Activated T-cell treated with anti-CD3 and anti-CD28 coated beads for 4 hours (primary cell): ENCODE results near the gene KIFC3.

Experiments used
- DNase-seq: peaks from one replicate; pipeline ENCODE4 v3.0.0-alpha.2; 2020

Gene KIFC3

DNA sequence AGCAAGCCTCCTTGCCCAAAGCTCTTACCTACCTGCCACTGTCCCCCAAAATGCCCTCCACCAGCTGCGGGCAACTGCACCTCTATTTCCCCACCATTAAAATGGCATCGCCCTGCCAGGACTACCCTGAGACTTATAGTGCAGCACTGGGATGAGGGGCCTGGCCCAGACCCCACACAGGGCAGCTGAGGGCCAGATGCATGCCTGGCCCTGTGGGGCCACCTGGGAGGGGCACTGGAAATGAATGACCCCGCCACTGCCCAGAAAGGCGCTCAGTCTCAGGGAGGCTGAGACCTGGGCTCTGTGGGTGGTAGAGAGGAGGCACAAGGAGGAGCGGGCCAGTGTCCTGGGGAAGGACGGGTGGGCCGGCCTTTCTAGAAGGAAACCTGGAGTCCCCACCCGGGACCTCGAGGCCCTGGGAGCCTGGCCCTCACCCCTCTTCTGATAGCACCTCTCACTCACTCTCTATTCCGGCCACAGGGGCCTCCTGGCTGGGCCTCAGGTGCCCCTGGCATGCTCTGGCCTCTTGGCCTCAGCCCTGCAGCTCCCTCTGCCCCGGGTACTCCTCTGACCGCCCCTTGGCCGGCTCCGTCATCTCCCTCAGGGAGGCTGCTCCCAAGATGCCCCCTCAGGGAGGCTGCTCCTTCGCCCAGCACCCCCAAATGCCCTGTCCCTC is 39.8 kb downstream of the KIFC3 start:
- no peak for DNase-seq

DNA sequence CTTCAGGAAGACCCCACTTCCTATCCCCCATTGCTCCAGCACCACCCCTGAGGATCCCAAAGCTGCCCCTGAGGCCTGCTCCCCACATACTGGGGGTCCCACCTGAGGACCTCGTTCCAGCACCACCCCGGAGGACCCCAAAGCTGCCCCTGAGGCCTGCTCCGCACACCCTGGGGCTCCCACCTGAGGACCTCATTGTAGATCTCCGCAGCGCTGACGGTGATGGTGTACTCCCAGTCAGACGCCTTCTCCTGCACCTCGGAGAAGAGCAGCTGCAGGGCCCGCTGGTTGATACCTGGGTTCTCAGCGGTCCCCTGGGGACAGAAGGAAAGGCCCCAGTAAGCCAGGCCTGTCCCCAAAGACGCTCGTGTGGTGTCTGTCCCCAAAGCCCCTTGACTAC is 40.3 kb downstream of the KIFC3 start:
- DNase-seq: no peak

DNA sequence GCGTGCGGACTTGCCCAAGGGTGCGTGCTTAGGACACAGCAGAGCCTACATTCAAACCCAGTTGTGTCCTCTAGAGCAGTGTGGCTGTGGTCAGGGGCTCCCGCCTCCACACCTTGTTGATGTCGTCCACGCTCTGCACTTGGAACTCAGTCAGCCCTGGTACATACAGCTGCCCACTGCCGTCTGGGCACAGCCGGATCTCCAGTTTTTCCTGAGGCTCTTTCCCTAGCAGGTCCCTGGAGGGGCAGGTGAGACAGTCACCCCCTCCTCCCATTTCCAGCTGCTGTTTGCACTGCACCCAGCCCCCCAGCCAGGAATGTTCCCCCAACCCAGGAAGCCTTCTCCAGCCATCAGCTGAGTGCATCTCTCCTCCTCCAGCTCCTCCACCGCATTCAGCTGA is 41.0 kb downstream of the KIFC3 start:
- no peak for DNase-seq

DNA sequence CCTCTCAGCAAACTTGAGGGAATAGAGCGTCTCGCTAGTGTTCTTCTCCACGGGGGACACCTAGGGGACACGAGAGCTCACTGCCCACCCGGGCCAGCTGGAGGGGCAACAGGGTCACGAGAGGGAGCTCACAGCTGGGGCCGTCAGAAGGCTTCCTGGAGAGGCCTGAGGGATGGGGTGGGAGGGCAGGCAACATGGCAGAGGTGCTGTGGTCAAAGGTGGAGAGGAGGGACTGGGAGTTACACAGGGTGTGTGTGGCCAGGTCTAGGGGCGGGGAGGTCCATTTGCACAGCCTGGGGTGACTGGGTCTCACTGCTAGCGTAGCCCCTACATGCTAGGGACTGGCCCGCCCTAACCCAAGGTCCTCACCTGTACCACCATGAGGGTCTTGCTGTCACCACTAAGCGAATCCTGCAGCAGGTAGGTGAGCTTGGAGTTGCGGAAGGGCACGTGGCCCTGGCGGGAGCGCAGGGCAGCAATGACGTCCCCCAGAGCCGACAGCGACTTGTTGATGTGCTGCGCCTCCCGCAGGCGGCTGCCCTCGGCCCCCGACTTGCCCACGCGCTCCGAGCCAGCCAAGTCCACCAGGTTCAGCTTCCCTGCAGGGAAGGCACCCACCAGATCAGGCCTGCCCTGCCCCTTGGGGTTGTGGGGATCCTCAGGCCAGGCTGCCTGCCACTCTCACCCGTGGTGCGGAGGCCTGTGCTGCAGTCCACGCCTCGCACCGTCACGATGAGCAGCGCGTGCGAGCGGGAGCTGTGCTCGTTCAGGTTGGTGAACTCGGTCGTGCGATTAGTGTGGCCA is 41.7 kb downstream of the KIFC3 start:
- DNase-seq: no peak

DNA sequence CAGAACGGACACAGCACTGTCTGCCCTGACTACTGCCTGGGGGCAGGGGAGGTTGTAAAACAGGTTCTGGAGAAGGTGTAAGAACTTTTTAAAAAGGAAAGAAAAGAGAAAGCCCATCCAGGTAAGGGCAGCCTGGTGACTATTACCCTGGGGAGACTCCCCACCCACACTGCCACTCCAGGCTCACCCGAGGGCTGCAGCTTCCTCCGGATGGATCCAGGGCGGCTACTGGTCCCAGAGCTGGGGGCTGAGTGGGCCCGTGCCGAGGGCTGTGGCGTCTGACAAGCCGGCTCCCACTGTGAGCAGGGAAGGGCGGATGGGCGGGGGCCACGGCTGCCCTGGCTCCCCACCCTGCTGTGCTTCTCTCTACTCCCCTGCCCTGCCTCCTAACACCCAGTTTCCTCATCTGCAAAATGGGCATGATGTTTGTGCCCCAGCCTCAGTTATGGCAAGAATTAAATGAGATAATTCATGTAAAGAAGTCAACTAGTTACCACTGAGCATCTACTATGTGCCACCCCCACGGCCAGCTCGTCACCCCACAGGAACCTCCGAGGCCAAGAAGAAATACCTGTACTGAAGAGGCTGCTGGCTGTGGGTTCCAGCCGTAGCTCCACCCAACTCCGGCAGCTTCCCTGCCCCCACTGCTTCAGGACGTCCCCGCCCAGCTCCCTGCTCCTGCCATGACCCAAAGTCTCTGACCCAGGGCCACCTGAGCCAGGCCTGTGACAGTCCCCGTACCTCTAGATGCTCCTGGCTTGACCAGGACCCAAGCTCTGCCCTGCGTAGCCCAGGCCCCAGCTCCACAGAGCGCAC is 42.5 kb downstream of the KIFC3 start:
- DNase-seq: no peak

DNA sequence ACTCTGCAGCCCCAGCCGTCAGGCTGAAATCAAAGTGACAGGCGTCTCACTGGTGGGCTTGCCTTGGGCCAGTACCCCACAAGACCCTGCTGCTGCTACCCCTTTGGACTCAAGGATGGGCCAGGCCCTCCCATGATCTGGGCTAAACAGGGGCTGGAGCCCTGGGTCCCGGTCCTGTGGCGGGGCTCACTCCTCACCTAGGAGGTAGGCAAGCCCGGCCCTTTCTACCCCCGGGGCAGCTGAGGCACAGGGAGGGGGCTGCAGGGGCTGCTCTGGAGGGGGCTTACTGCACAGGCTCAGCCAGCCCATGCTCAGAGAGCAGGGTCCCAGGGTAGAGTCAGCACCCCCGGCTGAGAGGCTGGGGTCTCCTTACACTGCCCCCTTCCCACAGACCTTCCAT is 43.2 kb downstream of the KIFC3 start:
- no peak for DNase-seq

DNA sequence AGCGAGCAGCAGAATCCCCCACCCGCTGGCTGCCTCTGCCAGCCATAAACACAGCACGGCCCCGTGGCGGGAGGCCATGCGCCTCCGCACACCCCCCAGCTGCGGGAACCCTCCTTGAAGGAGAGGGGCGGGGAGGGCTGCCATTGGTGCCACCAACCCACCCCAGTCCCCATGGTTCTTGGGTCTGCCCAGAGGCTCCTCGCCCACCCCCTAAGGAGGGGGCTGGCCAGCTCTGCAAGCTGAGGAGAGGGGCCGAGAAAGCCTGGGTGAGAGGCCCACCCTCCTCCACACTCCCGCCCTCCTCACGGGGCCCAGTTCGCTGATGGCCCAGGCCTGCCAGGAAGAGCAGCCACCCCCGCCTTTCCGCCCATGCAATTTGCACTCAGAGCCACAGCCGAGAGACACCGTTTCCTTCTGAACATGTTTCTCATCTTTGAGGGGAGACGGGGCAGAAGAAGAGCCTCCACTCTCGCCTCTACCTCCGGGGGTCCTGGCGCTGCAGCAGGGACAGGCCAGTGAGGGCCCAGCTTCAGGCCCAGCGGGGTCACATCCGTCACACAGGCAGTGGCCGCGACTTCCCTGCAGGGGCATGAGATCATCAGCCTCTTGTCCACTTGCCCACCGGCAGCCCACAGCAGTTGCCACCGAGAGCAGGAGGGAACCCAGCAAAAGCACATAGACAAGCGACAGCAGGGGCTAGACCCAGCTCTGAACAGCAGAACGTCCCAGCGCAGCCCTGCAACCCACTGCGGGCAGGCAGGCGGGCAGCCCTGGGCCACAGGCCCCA is 43.8 kb downstream of the KIFC3 start:
- no peak for DNase-seq

DNA sequence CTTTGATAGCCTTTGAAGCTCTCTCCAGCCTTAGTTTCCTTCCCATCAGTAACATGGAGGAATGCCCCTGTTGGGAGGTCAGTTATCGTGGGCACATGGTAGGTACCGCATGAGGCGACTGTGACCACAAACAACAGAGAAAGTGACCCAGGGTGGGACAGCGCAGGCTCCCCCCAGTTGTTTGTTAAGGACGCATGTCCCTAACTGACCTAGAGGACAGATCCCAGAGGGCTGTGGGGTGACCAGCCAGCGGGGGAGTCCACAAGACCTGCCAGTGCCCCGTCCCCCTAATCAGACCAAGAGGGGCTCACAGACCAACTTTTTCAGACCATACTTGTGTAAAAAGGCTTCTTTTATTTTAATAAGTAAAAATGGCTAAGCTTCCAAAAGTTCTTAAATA is 44.4 kb downstream of the KIFC3 start:
- no peak for DNase-seq

DNA sequence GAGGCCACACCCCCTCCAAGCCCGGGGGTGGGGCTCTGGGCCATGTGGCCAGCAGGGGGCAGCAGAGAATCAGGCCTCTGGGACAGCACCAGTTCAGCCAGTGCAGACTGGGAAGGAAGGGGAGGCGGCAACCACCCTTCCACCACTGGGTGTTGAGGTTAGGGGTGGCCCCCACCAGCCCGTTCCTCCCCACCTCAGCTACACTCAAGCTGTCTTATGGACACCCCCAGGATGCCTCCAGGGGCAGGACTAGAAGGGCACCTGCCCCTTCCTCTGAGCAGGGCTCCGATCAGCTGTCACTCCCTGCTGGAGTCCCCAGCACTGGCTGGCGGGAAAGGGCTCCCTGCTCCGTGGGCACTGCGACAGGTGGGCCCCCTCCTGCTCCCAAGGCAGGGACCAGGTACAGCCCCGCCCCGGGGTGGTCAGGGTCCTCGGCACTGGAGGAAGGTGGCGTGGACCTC is 44.9 kb downstream of the KIFC3 start:
- DNase-seq: peak; percentile 87

DNA sequence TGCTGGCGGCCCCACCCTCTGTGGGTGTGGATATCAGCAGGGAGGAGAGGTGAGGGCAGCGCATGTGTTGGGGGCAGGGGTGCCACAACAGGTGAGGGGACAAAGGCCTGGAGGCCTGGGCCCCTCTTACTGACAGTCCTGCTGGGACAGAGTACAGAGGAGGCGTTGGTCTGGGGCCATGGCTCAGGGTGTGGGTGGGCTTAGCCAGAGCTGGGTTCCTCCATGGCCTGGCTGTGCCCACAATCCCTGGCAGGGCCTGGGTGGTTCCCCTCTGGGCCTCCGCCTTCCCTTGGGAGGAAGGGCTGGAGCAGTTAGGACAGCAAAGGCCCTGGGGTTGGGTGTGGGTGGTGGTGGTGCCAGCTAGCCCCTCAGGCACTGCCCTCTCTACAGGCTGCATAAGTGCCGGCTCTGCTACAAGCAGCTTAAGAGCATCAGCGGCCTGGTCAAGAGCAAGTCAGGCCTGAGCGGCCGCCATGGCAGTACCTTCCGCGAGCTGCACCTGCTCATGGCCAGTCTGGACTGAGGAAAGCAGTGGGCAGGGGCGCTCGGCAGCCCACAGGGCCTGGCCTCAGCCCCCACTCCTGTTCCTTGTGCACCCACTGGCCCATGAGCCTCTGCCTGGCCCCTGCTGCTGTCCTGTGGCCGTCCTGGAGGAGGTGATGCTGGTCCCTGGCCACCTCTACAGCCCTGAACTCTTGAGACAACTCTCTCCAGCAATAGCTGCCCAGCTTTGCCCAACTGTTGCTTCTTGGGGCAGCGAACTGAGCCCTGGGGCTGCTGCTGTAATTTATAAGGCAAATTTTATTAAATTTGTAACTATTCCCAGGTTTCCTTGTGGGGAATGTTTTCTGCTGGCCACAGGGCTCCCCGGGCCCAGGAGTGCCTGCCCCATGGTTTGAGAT is 45.6 kb downstream of the KIFC3 start:
- DNase-seq: no peak

DNA sequence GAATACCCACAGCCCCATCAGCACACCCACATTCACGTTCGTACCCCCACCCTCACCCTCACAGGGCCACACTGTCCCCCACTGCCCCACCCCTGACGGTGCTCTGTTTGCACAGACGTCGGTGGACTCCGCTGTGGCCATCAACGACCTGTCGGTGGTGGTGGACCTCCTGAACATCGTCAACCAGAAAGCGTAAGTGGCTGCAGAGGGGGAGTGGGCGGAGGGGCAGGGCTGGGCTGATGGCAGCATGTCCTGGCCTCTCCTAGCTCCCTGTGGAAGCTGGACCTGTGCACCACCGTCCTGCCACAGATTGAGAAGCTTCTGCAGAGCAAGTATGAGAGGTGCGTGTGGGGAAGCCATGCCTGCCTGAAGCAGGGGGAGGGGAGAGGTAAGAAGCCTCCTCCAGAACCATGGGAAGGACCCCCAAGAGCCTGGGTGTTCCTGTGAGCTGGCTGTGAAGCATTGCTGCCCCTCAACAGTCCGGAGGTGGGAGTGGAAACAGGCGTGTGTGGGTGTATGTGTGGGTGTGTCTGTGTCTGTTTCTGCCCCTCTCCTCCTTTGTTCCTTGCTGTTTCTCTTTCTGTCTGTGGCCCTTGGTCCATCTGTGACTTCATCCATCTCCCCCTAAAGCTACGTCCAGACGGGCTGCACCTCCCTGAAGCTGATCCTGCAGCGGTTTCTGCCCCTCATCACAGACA is 46.4 kb downstream of the KIFC3 start:
- no peak for DNase-seq

DNA sequence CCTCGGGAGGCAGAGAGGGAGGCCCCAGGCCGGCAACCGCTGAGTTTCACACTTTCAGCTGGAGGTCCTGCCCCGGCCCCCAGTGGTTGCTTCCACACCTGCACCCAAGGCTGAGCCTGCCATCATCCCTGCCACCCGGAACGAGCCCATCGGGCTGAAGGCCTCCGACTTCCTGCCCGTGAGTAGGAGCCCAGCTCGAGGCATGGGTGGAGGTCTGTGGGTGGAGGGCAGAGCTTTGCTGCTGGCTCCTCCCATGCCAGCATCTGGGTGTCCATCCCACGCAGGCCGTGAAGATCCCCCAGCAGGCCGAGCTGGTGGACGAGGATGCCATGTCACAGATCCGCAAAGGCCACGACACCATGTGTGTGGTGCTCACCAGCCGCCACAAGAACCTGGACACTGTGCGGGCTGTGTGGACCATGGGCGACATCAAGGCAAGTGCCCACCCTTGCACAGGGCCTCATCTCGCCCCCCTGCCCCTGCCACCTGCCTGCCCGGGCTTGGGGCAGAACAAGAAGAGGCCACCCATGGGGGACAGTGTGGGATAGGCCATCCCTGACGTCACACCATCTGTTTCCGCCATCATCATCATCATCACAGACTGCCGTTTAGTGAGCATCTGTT is 47.1 kb downstream of the KIFC3 start:
- DNase-seq: no peak

DNA sequence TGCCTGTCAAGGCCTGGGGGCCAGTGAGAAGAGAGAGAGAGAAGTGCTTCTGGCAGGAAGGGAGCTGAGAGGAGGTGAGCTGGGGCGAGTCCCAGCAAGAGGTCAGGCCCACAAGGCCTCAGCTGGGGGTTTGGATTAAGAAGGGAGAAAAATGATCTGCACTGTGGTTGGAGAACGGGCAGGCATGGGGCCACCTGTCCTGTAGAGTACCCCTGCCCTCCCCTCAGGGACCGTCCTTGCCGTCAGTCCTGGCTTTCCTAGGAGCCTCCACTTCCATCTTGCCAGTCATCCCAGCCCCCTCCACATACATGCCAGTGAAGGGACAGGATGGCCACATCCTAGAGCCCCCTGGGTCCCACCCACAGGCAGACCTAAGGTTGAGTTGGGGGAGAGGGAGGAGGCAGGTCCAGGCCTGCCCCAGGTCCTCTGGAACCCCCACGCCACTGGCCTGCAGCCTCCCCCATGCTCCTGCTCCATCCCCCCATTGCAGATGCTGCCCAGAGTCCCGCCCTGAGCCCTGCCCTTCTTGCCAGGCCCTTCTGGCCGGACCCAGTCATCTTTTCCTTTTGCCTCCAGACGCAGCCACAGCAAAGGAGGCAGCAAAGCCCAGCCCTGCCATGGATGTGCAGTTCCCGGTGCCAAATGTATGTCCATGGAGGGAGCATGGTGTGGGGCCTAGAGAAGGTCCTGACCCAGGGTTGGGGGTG is 47.8 kb downstream of the KIFC3 start:
- no peak for DNase-seq

DNA sequence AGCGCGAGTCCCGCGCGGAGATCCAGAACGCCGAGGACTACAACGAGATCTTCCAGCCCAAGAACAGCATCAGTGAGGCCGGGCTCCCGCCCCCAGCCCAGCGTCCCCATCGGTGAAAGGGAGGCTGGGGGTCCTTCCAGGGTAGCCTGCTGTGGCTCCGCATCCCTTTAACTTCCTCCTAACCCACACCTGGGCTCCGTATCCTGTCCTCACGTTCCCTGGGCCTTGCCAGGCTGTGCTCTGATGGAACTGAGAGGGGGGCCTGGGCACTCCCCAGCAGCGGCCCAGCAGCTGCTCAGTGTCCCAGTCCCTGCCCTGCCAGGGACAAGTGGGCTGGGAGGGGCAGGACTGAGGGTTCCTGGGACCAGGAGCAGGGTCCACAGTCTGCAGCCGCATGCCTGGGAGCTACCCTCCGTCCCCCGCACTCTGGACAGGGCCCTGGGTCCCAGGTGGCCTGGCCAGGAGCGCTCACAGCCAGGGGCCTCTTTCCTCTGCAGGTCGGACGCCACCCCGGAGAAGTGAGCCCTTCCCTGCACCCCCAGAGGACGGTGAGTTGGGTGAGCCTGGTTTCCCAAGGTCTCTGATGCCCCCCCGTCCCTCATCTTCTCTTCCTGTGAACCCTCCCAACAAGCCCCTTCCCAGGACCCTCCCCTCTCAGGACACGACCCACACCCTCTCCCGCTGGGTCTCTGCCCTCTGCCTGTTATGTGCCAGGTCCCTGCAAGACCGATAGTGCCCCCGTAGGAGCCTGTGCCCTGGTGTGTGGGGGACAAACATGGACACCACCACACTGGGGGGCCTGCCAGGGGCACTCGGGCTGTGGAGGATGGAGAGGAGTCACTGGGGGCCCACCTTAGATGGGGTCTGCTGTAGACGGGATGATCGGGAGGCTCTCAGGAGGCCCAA is 48.6 kb downstream of the KIFC3 start:
- DNase-seq: no peak

DNA sequence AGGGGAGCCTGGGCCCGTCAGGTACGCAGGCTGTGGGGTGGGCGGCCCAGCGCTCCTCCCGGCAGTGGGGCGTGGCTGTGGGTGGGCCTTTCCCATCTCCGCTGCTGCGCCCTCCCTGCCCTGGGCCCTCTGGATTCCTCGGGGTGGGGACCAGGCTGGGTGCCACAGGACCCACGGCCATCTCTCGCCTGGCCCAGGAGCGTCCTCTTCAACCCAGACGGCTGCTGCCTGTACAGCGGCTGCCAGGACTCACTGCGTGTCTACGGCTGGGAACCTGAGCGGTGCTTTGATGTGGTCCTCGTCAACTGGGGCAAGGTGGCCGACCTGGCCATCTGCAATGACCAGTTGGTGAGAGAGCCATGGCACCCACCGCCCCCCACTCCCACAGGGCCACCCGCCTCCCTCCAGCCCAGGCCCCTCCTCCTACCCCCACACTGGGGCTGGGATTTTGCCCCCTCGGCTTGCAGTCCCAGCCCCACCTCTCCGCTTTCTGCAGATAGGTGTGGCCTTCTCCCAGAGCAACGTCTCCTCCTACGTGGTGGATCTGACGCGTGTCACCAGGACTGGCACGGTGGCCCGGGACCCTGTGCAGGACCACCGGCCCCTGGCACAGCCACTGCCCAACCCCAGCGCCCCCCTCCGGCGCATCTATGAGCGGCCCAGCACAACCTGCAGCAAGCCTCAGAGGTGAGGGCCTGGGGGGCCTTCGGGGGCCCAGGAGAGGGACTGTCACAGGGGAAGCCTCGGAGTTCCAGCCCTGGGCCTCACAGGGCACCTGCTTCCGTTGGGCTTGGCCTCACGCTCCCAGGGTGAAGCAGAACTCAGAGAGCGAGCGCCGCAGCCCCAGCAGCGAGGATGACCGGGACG is 49.5 kb downstream of the KIFC3 start:
- DNase-seq: no peak

DNA sequence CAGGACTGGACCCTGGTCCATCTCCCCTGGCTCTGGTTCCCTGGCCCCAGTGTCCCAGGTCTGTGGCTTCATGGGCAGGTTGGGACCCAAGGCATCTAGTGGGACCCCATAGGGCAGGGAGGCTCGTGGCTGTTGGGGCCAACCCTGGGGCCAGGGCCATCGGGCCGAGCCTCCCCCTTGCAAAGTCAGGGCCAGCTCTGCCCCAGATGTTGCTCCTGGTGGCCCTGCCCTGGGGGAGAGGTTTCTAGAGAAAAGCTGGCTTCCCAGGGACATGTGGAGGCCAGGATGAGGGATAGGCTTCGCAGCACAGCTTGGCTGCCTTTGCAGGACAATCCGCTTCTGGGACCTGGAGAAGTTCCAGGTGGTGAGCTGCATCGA is 50.1 kb downstream of the KIFC3 start:
- no peak for DNase-seq

DNA sequence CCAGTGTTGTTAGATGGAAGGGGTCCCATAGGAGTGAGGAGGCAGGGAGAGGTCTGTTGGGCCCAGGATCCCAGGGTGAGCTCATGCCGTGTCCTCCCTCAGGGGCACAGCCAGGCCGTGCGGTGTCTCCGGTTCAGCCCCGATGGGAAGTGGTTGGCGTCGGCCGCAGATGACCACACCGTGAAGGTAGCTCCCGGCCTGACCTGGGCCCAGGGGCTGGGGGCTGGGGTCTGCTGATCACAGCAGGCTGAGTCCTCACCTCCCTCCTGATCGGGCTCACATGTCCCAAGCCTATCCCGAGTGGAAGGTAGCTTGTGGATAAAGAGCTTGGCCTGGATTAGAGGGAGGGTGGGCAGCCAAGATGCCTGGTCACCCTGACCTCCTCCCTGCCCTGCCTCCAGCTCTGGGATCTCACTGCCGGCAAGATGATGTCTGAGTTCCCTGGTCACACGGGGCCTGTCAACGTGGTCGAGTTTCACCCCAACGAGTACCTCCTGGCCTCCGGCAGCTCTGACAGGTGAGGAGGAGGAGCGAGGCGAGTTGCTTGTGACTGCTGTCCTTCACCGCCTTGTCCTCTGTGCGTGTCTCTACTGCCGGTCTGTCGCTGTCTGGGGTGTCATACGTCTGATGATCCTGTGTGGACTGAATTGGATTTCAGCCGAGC is 50.6 kb downstream of the KIFC3 start:
- DNase-seq: no peak
